ENCODE results near the gene NAT8L.

- TF ChIP-seq CTCF (IDR thresholded peaks at IDR 0.05), result no peak
- TF ChIP-seq POLR2A (IDR thresholded peaks at IDR 0.05), result no peak
Measured at GRCh38 chr4:2041239-2042130, 17.6 kb upstream of the NAT8L start.
